ENCODE measurements around the gene KRT34. TPM values are rescaled to one million over a fixed set of nuclear protein-coding genes. Genes with fewer than 3 reads are reported as not detected.

Gene KRT34
- polyA plus RNA-seq, 3 donors, result not detected

DNA sequence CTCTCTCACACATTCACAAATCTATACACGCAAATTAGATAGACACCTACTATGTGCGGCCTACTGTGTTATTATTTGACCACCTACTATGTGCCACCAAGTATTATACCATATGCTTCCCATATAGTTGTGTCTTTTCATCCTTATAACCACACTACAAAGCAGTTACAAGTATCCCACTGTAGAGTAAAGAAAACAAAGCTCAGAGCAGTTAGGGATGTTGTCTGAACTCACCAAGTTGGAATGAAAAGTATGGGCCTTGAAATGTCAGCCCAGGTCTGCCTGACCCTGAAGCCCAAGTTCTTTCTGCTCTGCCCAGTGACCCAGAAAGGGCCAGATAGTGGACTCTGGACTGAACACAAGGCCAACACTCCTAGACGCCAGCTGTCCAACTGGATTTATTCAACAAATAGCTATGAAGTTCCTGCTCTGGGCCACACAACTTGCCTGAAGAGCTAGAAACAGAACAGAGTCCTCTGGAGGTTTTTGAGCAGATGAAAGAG lies 33.8 kb upstream of the KRT34 start:
- Histone ChIP-seq H3K27ac (ENCODE audit: low read depth in 1 of 2, low read length in 2 of 2) (no peak overlapping the region), H3K9me3 (replicated peaks in 1 of 2; ENCODE audit: control insufficient read depth in 1 of 2, insufficient read depth in 1 of 2, low read length in 2 of 2) (no peaks in the 10 kb centered on the region), H3K9ac (ENCODE audit: insufficient read depth, low read length, poor library complexity, severe bottlenecking) (no peak overlapping the region), H4K20me1 (ENCODE audit: insufficient read depth, low read length) (no peaks in the 10 kb centered on the region), H2AFZ (ENCODE audit: insufficient read depth, low read depth, low read length, poor library complexity, severe bottlenecking) (no peak overlapping the region), H3K4me3 (replicated peaks in 1 of 3; ENCODE audit: low read depth in 2 of 3, low read length in 3 of 3) (no peak overlapping the region), H3K4me2 (replicated peaks; ENCODE audit: extremely low read depth, low read length, poor library complexity, severe bottlenecking) (no peak overlapping the region), H3K27me3 (ENCODE audit: control insufficient read depth in 2 of 2, insufficient read depth in 2 of 2, low read length in 2 of 2) (no peaks in the 10 kb centered on the region), H3K79me2 (ENCODE audit: insufficient read depth, low read length) (no peaks in the 10 kb centered on the region), H3K36me3 (replicated peaks in 1 of 2; ENCODE audit: control insufficient read depth in 1 of 2, insufficient read depth in 2 of 2, low read length in 2 of 2) (no peaks in the 10 kb centered on the region), H3K4me1 (ENCODE audit: control insufficient read depth in 1 of 2, insufficient read depth in 2 of 2, low read length in 2 of 2) (peaks cover 4 to 5% of the 10 kb centered on the region in 2 donors)
- Mint-ChIP-seq H3K9me3 (no peaks in the 10 kb centered on the region), H3K4me3 (no peak overlapping the region), H3K27ac (no peak overlapping the region), H3K36me3 (no peaks in the 10 kb centered on the region), H3K27me3 (ENCODE audit: low read depth in 3 of 3) (peaks cover 7 to 11% (median 8%) of the 10 kb centered on the region in 3 donors), H3K4me1 (peaks cover 7% of the 10 kb centered on the region)
- TF ChIP-seq, protein P1, sequence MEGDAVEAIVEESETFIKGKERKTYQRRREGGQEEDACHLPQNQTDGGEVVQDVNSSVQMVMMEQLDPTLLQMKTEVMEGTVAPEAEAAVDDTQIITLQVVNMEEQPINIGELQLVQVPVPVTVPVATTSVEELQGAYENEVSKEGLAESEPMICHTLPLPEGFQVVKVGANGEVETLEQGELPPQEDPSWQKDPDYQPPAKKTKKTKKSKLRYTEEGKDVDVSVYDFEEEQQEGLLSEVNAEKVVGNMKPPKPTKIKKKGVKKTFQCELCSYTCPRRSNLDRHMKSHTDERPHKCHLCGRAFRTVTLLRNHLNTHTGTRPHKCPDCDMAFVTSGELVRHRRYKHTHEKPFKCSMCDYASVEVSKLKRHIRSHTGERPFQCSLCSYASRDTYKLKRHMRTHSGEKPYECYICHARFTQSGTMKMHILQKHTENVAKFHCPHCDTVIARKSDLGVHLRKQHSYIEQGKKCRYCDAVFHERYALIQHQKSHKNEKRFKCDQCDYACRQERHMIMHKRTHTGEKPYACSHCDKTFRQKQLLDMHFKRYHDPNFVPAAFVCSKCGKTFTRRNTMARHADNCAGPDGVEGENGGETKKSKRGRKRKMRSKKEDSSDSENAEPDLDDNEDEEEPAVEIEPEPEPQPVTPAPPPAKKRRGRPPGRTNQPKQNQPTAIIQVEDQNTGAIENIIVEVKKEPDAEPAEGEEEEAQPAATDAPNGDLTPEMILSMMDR (IDR thresholded peaks at IDR 0.05), result no peak
- 100% methylated on average over 1 of the region's 3 CpGs for WGBS (ENCODE audit: insufficient coverage)
- DNase-seq, result no peak
- intact Hi-C loops (cut with micrococcal nuclease), result no loop called here

DNA sequence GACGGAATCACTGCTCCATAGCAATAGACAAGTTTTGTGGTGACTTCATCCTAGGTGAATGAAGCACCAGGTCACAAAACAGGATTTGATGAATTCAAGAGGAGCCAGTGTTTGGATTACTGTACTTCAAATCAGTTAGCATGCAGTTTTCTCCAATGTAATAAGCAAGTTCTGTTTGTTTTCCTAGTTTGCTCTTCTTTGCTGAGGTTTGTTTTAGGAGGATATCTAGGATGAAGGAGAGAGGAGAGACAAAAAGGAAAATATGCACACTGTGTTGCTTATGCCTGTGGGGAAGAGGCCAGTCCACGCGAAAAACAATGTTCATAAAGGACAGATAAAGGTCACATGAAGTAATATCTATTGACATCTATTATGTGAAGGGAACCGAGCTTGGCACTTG lies 33.3 kb upstream of the KRT34 start:
- peaks cover 7% of the 10 kb centered on the region for H3K4me1 Mint-ChIP-seq
- H3K36me3 Mint-ChIP-seq, result no peaks in the 10 kb centered on the region
- no peak overlapping the region for H3K4me3 ChIP-seq (replicated peaks in 1 of 3; ENCODE audit: low read depth in 2 of 3, low read length in 3 of 3)
- H3K27ac ChIP-seq (ENCODE audit: low read depth in 1 of 2, low read length in 2 of 2), result no peak overlapping the region
- H3K9me3 Mint-ChIP-seq, result no peaks in the 10 kb centered on the region
- H2AFZ ChIP-seq (ENCODE audit: insufficient read depth, low read depth, low read length, poor library complexity, severe bottlenecking), result no peak overlapping the region
- H3K9me3 ChIP-seq (replicated peaks in 1 of 2; ENCODE audit: control insufficient read depth in 1 of 2, insufficient read depth in 1 of 2, low read length in 2 of 2), result no peaks in the 10 kb centered on the region
- no peaks in the 10 kb centered on the region for H3K27me3 ChIP-seq (ENCODE audit: control insufficient read depth in 2 of 2, insufficient read depth in 2 of 2, low read length in 2 of 2)
- no peak for DNase-seq
- peaks cover 6 to 11% (median 8%) of the 10 kb centered on the region in 3 donors for H3K27me3 Mint-ChIP-seq (ENCODE audit: low read depth in 3 of 3)
- H3K27ac Mint-ChIP-seq, result no peak overlapping the region
- no peak overlapping the region for H3K4me2 ChIP-seq (replicated peaks; ENCODE audit: extremely low read depth, low read length, poor library complexity, severe bottlenecking)
- no peaks in the 10 kb centered on the region for H3K36me3 ChIP-seq (replicated peaks in 1 of 2; ENCODE audit: control insufficient read depth in 1 of 2, insufficient read depth in 2 of 2, low read length in 2 of 2)
- no peaks in the 10 kb centered on the region for H3K79me2 ChIP-seq (ENCODE audit: insufficient read depth, low read length)
- no peaks in the 10 kb centered on the region for H4K20me1 ChIP-seq (ENCODE audit: insufficient read depth, low read length)
- no peak overlapping the region for H3K9ac ChIP-seq (ENCODE audit: insufficient read depth, low read length, poor library complexity, severe bottlenecking)
- peaks cover 4 to 5% of the 10 kb centered on the region in 2 donors for H3K4me1 ChIP-seq (ENCODE audit: control insufficient read depth in 1 of 2, insufficient read depth in 2 of 2, low read length in 2 of 2)
- WGBS (ENCODE audit: insufficient coverage), result 100% methylated on average over 1 of the region's 4 CpGs
- intact Hi-C loops (cut with micrococcal nuclease), result no loop called here
- no peak overlapping the region for H3K4me3 Mint-ChIP-seq
- TF ChIP-seq, protein P1 (IDR thresholded peaks at IDR 0.05), result no peak

Measured in CD14-positive monocyte (primary cell).